Neural cell (in vitro differentiated cells): Measurements from ENCODE around the gene DAPK2. TPM values are rescaled to one million over a fixed set of nuclear protein-coding genes. Genes with fewer than 3 reads are reported as not detected.

Experiments
- H2AFZ ChIP-seq: fragments of 200-600, 300-800 bp; sonication (generic), shearing (Covaris generic); 2 replicates; pipeline ENCODE4 v1.6.0; 2014; ENCODE audit warnings: low read depth, mild to moderate bottlenecking, antibody characterized with exemption, low read length, moderate library complexity
- H3F3A ChIP-seq: fragments of 200-600 bp; shearing (Covaris generic); 2 replicates; pipeline ENCODE4 v1.6.1; 2016; ENCODE audit warnings: mild to moderate bottlenecking, moderate library complexity, mixed read lengths, antibody characterized with exemption, low read length; ENCODE audit not compliant: insufficient read depth, poor library complexity, severe bottlenecking
- H3K27ac ChIP-seq: fragments of 200-600, 300-800 bp; sonication (generic), shearing (Covaris generic); 2 replicates; pipeline ENCODE4 v1.5.1; 2014; ENCODE audit warnings: mild to moderate bottlenecking, low read length, moderate library complexity
- H3K27me3 ChIP-seq: fragments of 300-800, 200-600 bp; sonication (generic), shearing (Covaris generic); 2 replicates; pipeline ENCODE4 v1.6.0; 2014; ENCODE audit warnings: mild to moderate bottlenecking, low read depth, low read length, moderate library complexity; ENCODE audit not compliant: insufficient read depth
- H3K36me3 ChIP-seq: fragments of 300-800, 200-600 bp; sonication (generic), shearing (Covaris generic); 2 replicates; pipeline ENCODE4 v1.5.1; 2014; ENCODE audit warnings: mild to moderate bottlenecking, antibody characterized with exemption, low read length, moderate library complexity; ENCODE audit not compliant: insufficient read depth
- H3K4me2 ChIP-seq: fragments of 300-800, 200-600 bp; sonication (generic), shearing (Covaris generic); 2 replicates; pipeline ENCODE4 v1.6.0; 2014; ENCODE audit warnings: mild to moderate bottlenecking, low read length
- H3K4me3 ChIP-seq: fragments of 300-800, 200-600 bp; sonication (generic), shearing (Covaris generic); 2 replicates; pipeline ENCODE4 v1.5.1; 2014; ENCODE audit warnings: mild to moderate bottlenecking, low read length, moderate library complexity
- H3K79me2 ChIP-seq: fragments of 200-600 bp; shearing (Covaris generic); replicated peaks from 2 replicates; pipeline ENCODE4 v1.6.0; 2014; ENCODE audit warnings: mild to moderate bottlenecking, low read length, moderate library complexity; ENCODE audit not compliant: insufficient read depth
- H3K9ac ChIP-seq: fragments of 300-800, 200-600 bp; sonication (generic), shearing (Covaris generic); 2 replicates; pipeline ENCODE4 v1.6.1; 2016; ENCODE audit warnings: mild to moderate bottlenecking, low read length, mixed read lengths
- H3K9me2 ChIP-seq: fragments of 200-600 bp; shearing (Covaris generic); 2 replicates; pipeline ENCODE4 v1.6.1; 2016; ENCODE audit warnings: mild to moderate bottlenecking, low read length, mixed read lengths; ENCODE audit not compliant: insufficient read depth
- H3K9me3 ChIP-seq: fragments of 200-600, 300-800 bp; sonication (generic), shearing (Covaris generic); 2 replicates; pipeline ENCODE4 v1.6.1; 2016; ENCODE audit warnings: mild to moderate bottlenecking, mixed run types, low read length, moderate library complexity, mixed read lengths
- H4K20me1 ChIP-seq: fragments of 200-600 bp; shearing (Covaris generic); 2 replicates; pipeline ENCODE4 v1.6.1; 2016; ENCODE audit warnings: mild to moderate bottlenecking, mixed run types; ENCODE audit not compliant: insufficient read depth
- EP300 ChIP-seq: fragments of 450-650 bp; conservative IDR thresholded peaks from 2 replicates; pipeline ENCODE4 v1.6.1; 2014; ENCODE audit warnings: antibody characterized with exemption, mild to moderate bottlenecking, moderate library complexity; ENCODE audit not compliant: poor library complexity, severe bottlenecking
- EZH2 ChIP-seq: fragments of 200-600, 300-800 bp; shearing (Covaris generic), sonication (generic); IDR thresholded peaks from 2 replicates; pipeline ENCODE4 v1.6.1; 2014; ENCODE audit warnings: antibody characterized with exemption, low read length, borderline replicate concordance, mild to moderate bottlenecking; ENCODE audit not compliant: insufficient read depth, poor library complexity, severe bottlenecking
- MXI1 ChIP-seq: fragments of 450-650 bp; conservative IDR thresholded peaks from 2 replicates; pipeline ENCODE4 v1.6.1; 2014; ENCODE audit warnings: antibody characterized with exemption, mild to moderate bottlenecking; ENCODE audit not compliant: poor library complexity, severe bottlenecking
- POLR2AphosphoS5 ChIP-seq: IDR thresholded peaks from 2 replicates; pipeline ENCODE4 v1.6.1; 2012
- RAD21 ChIP-seq: fragments of 450-650 bp; conservative IDR thresholded peaks from 2 replicates; pipeline ENCODE4 v1.6.1; 2014; ENCODE audit warnings: antibody characterized with exemption, mild to moderate bottlenecking, moderate library complexity
- SMC3 ChIP-seq: fragments of 450-650 bp; conservative IDR thresholded peaks from 2 replicates; pipeline ENCODE4 v1.6.1; 2014; ENCODE audit warnings: antibody characterized with exemption, mild to moderate bottlenecking, moderate library complexity; ENCODE audit not compliant: poor library complexity
- TAF1 ChIP-seq: IDR thresholded peaks from 2 replicates; pipeline ENCODE4 v1.6.1; 2012; ENCODE audit warnings: low read depth
- polyA plus RNA-seq: library from polyadenylated mRNA; depleted of rRNA; stranded (reverse); fragments of >200 nt; gene quantifications from 2 replicates; pipeline ENCODE4 v1.2.3, GENCODE V29; 2014
- TF ChIP-seq, protein P1 (sequence below): fragments of 450-650 bp; IDR thresholded peaks from 2 replicates; pipeline ENCODE4 v1.5.1; 2014; ENCODE audit warnings: antibody characterized with exemption, mild to moderate bottlenecking, moderate library complexity; ENCODE audit not compliant: poor library complexity, severe bottlenecking
- TF ChIP-seq, protein P2 (sequence below): IDR thresholded peaks from 2 replicates; pipeline ENCODE4 v1.6.1; 2012; ENCODE audit warnings: borderline replicate concordance

The DAPK2 gene
- polyA plus RNA-seq, 1 donor from 2014 or later, result 0.78 TPM

DNA sequence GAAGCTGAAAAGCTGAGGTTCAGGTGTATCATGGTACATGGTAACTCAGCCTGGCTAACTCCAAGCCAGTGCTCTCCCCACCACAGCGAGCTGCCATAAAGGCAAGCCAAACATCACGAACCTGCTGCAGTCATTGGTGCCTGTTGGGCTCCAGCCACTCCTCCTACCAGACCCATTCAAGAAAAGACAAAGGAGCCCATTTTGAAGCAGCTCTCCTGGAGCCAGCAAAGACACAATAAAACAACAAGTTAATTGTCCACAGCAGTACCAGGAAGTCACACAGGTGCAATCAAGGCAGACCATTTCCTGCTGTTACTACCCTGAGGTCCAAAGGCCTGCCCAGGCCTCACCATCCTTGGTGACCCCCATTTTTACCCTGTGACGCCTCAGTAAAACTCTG lies 77.6 kb downstream of the DAPK2 start:
- Histone ChIP-seq H3K36me3 (no peaks in the 10 kb centered on the region), H3K27ac (no peak overlapping the region), H3K4me3 (no peak overlapping the region), H3K9me3 (peaks cover 5% of the 10 kb centered on the region), H3K9ac (no peak overlapping the region), H2AFZ (no peak overlapping the region), H3K4me2 (no peak overlapping the region), H3K9me2 (no peaks in the 10 kb centered on the region), H3K79me2 (no peaks in the 10 kb centered on the region), H3F3A (no peaks in the 10 kb centered on the region), H4K20me1 (no peaks in the 10 kb centered on the region), H3K27me3 (no peaks in the 10 kb centered on the region)
- TF ChIP-seq MXI1, result no peak
- TF ChIP-seq TAF1, result no peak
- TF ChIP-seq EZH2, result no peak
- TF ChIP-seq, protein P1, sequence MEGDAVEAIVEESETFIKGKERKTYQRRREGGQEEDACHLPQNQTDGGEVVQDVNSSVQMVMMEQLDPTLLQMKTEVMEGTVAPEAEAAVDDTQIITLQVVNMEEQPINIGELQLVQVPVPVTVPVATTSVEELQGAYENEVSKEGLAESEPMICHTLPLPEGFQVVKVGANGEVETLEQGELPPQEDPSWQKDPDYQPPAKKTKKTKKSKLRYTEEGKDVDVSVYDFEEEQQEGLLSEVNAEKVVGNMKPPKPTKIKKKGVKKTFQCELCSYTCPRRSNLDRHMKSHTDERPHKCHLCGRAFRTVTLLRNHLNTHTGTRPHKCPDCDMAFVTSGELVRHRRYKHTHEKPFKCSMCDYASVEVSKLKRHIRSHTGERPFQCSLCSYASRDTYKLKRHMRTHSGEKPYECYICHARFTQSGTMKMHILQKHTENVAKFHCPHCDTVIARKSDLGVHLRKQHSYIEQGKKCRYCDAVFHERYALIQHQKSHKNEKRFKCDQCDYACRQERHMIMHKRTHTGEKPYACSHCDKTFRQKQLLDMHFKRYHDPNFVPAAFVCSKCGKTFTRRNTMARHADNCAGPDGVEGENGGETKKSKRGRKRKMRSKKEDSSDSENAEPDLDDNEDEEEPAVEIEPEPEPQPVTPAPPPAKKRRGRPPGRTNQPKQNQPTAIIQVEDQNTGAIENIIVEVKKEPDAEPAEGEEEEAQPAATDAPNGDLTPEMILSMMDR, result no peak
- TF ChIP-seq RAD21, result no peak
- TF ChIP-seq POLR2AphosphoS5, result no peak
- TF ChIP-seq SMC3, result no peak
- TF ChIP-seq EP300, result no peak
- TF ChIP-seq, protein P2, sequence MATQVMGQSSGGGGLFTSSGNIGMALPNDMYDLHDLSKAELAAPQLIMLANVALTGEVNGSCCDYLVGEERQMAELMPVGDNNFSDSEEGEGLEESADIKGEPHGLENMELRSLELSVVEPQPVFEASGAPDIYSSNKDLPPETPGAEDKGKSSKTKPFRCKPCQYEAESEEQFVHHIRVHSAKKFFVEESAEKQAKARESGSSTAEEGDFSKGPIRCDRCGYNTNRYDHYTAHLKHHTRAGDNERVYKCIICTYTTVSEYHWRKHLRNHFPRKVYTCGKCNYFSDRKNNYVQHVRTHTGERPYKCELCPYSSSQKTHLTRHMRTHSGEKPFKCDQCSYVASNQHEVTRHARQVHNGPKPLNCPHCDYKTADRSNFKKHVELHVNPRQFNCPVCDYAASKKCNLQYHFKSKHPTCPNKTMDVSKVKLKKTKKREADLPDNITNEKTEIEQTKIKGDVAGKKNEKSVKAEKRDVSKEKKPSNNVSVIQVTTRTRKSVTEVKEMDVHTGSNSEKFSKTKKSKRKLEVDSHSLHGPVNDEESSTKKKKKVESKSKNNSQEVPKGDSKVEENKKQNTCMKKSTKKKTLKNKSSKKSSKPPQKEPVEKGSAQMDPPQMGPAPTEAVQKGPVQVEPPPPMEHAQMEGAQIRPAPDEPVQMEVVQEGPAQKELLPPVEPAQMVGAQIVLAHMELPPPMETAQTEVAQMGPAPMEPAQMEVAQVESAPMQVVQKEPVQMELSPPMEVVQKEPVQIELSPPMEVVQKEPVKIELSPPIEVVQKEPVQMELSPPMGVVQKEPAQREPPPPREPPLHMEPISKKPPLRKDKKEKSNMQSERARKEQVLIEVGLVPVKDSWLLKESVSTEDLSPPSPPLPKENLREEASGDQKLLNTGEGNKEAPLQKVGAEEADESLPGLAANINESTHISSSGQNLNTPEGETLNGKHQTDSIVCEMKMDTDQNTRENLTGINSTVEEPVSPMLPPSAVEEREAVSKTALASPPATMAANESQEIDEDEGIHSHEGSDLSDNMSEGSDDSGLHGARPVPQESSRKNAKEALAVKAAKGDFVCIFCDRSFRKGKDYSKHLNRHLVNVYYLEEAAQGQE, result no peak

DNA sequence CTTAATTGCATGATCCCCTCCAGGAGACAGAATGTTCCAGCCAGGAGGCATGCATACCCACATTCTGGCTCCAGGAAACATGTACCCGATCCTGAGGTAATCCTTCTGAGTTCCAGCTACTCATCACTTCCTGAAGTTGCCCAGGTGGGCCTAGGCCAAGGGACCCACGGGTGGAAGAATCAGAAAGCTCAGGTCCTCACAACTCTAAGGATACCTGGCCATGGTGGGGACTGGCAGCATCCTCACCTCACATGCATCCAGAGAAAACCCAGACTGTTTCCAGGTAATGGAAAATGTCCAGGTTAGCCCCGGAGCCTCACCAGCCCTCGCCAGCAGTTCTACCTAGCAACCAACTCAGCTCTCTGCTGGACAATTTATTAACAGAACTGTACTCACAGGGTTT lies 78.2 kb downstream of the DAPK2 start:
- no peaks in the 10 kb centered on the region for H4K20me1 ChIP-seq
- H3K27me3 ChIP-seq, result no peaks in the 10 kb centered on the region
- H3K9me2 ChIP-seq, result no peaks in the 10 kb centered on the region
- TF ChIP-seq MXI1 (no peak), RAD21 (no peak), TAF1 (no peak), SMC3 (no peak), POLR2AphosphoS5 (no peak), EZH2 (no peak), EP300 (no peak)
- TF ChIP-seq, protein P2, result no peak
- TF ChIP-seq, protein P1, result no peak
- H3K9me3 ChIP-seq, result peaks cover 5% of the 10 kb centered on the region
- H2AFZ ChIP-seq, result no peak overlapping the region
- H3K27ac ChIP-seq, result no peak overlapping the region
- no peak overlapping the region for H3K4me3 ChIP-seq
- no peak overlapping the region for H3K4me2 ChIP-seq
- no peaks in the 10 kb centered on the region for H3K79me2 ChIP-seq
- no peaks in the 10 kb centered on the region for H3K36me3 ChIP-seq
- H3F3A ChIP-seq, result no peaks in the 10 kb centered on the region
- H3K9ac ChIP-seq, result no peak overlapping the region
